ENCODE results near the gene POU3F1. TPM values are rescaled to one million over a fixed set of nuclear protein-coding genes. Genes with fewer than 3 reads are reported as not detected.

Gene POU3F1
- total and polyA plus RNA-seq, 2 donors (not counting 1 experiment from before 2014, with no cell fraction given), result 0.63 to 3.8 TPM

- H3K4me1 Mint-ChIP-seq, result peaks cover 16% of the 10 kb centered on the region
- TF ChIP-seq EZH2 (IDR thresholded peaks at IDR 0.05; ENCODE audit: borderline replicate concordance, insufficient read depth, low read depth, low read length, poor library complexity, severe bottlenecking), result no peak
- TF ChIP-seq, protein P1, sequence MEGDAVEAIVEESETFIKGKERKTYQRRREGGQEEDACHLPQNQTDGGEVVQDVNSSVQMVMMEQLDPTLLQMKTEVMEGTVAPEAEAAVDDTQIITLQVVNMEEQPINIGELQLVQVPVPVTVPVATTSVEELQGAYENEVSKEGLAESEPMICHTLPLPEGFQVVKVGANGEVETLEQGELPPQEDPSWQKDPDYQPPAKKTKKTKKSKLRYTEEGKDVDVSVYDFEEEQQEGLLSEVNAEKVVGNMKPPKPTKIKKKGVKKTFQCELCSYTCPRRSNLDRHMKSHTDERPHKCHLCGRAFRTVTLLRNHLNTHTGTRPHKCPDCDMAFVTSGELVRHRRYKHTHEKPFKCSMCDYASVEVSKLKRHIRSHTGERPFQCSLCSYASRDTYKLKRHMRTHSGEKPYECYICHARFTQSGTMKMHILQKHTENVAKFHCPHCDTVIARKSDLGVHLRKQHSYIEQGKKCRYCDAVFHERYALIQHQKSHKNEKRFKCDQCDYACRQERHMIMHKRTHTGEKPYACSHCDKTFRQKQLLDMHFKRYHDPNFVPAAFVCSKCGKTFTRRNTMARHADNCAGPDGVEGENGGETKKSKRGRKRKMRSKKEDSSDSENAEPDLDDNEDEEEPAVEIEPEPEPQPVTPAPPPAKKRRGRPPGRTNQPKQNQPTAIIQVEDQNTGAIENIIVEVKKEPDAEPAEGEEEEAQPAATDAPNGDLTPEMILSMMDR (IDR thresholded peaks at IDR 0.05), result no peak
- ChIA-PET POLR2A (no interaction called here), CTCF (interaction anchor here (1.0 to 1.4 kb wide), 6 partner anchors 34 to 809 kb away, joined by 3 to 4 read pairs (median 3); no protein-coding TSS in a partner anchor)
- H3K79me2 ChIP-seq (ENCODE audit: control insufficient read depth, insufficient read depth, low read length), result no peaks in the 10 kb centered on the region
- no peak overlapping the region for H3K9ac ChIP-seq (ENCODE audit: low read length)
- H2AFZ ChIP-seq (ENCODE audit: insufficient read depth, low read depth, low read length, poor library complexity, severe bottlenecking), result no peak overlapping the region
- H3K4me3 ChIP-seq (ENCODE audit: control extremely low read depth in 1 of 5, extremely low read depth in 1 of 5, insufficient read depth in 1 of 5, low read depth in 2 of 5, low read length in 4 of 5), result no peak overlapping the region
- H3K4me3 Mint-ChIP-seq, result no peak overlapping the region
- H3K4me2 ChIP-seq (replicated peaks; ENCODE audit: low read depth, low read length, poor library complexity, severe bottlenecking), result no peak overlapping the region
- no peak overlapping the region for H3K27ac Mint-ChIP-seq
- H4K20me1 ChIP-seq (ENCODE audit: control insufficient read depth, insufficient read depth, low read length, poor library complexity, severe bottlenecking), result no peaks in the 10 kb centered on the region
- H3K4me1 ChIP-seq (ENCODE audit: control insufficient read depth in 2 of 2, insufficient read depth in 2 of 2, low read length in 2 of 2), result peaks cover 4 to 5% of the 10 kb centered on the region in 2 donors
- ATAC-seq (ENCODE audit: low read depth) (no peak), DNase-seq (no peak)
- WGBS (ENCODE audit: insufficient coverage), result 100% methylated on average over 2 of the region's 2 CpGs
- H3K27ac ChIP-seq (ENCODE audit: low read length in 2 of 2), result no peak overlapping the region
- intact Hi-C loops (cut with micrococcal nuclease), result loop anchor here (5.0 kb wide), 1 partner anchor 477 kb away; no protein-coding TSS in a partner anchor
- no peaks in the 10 kb centered on the region for H3K27me3 ChIP-seq (replicated peaks in 1 of 4; ENCODE audit: control extremely low read depth in 1 of 4, control insufficient read depth in 3 of 4, insufficient read depth in 4 of 4, low read length in 3 of 4)
- no peaks in the 10 kb centered on the region for H3K9me3 ChIP-seq (ENCODE audit: control extremely low read depth in 1 of 3, control insufficient read depth in 2 of 3, insufficient read depth in 1 of 3, low read length in 2 of 3)
- no peaks in the 10 kb centered on the region for H3K27me3 Mint-ChIP-seq
- H3K36me3 ChIP-seq (replicated peaks in 1 of 2; ENCODE audit: control extremely low read depth in 1 of 2, control insufficient read depth in 1 of 2, extremely low read depth in 1 of 2, insufficient read depth in 2 of 2, low read length in 1 of 2), result peaks cover 6 to 44% of the 10 kb centered on the region in 2 experiments
- H3K9me3 Mint-ChIP-seq (ENCODE audit: insufficient read depth), result no peaks in the 10 kb centered on the region
Measured at GRCh38 chr1:38025233-38025632, 21.4 kb downstream of the POU3F1 start.

GRCh38 chr1:38022810-38023209, 23.8 kb downstream of the POU3F1 start:
- Histone ChIP-seq H2AFZ (ENCODE audit: insufficient read depth, low read depth, low read length, poor library complexity, severe bottlenecking) (no peak overlapping the region), H3K79me2 (ENCODE audit: control insufficient read depth, insufficient read depth, low read length) (peaks cover 2% of the 10 kb centered on the region), H3K27me3 (replicated peaks in 1 of 4; ENCODE audit: control extremely low read depth in 1 of 4, control insufficient read depth in 3 of 4, insufficient read depth in 4 of 4, low read length in 3 of 4) (no peaks in the 10 kb centered on the region), H3K36me3 (replicated peaks in 1 of 2; ENCODE audit: control extremely low read depth in 1 of 2, control insufficient read depth in 1 of 2, extremely low read depth in 1 of 2, insufficient read depth in 2 of 2, low read length in 1 of 2) (peaks cover 6 to 63% of the 10 kb centered on the region in 2 experiments), H3K9me3 (ENCODE audit: control extremely low read depth in 1 of 3, control insufficient read depth in 2 of 3, insufficient read depth in 1 of 3, low read length in 2 of 3) (no peaks in the 10 kb centered on the region), H3K27ac (ENCODE audit: low read length in 2 of 2) (no peak overlapping the region), H3K4me1 (ENCODE audit: control insufficient read depth in 2 of 2, insufficient read depth in 2 of 2, low read length in 2 of 2) (no peaks in the 10 kb centered on the region), H3K4me3 (ENCODE audit: control extremely low read depth in 1 of 5, extremely low read depth in 1 of 5, insufficient read depth in 1 of 5, low read depth in 2 of 5, low read length in 4 of 5) (no peak overlapping the region), H3K9ac (ENCODE audit: low read length) (no peak overlapping the region), H3K4me2 (replicated peaks; ENCODE audit: low read depth, low read length, poor library complexity, severe bottlenecking) (no peak overlapping the region), H4K20me1 (ENCODE audit: control insufficient read depth, insufficient read depth, low read length, poor library complexity, severe bottlenecking) (no peaks in the 10 kb centered on the region)
- POLR2A ChIA-PET, result no interaction called here
- Mint-ChIP-seq H3K4me3 (no peak overlapping the region), H3K4me1 (peaks cover 5% of the 10 kb centered on the region), H3K9me3 (ENCODE audit: insufficient read depth) (no peaks in the 10 kb centered on the region), H3K27ac (no peak overlapping the region), H3K27me3 (no peaks in the 10 kb centered on the region)
- WGBS (ENCODE audit: insufficient coverage), result 100% methylated on average over 1 of the region's 3 CpGs
- CTCF ChIA-PET, result interaction anchor here (0.7 to 1.5 kb wide), 6 partner anchors 10 to 163 kb away, joined by 3 to 5 read pairs (median 3); partner anchors contain the start of genes SF3A3 and UTP11
- intact Hi-C loops (cut with micrococcal nuclease), result no loop called here
- ATAC-seq (ENCODE audit: low read depth), result no peak
- DNase-seq, result no peak
- TF ChIP-seq EZH2 (IDR thresholded peaks at IDR 0.05; ENCODE audit: borderline replicate concordance, insufficient read depth, low read depth, low read length, poor library complexity, severe bottlenecking), result no peak
- TF ChIP-seq, protein P1 (IDR thresholded peaks at IDR 0.05), result no peak

Measured in B cell (primary cell).